SK-N-SH treated with all-trans-retinoic acid at 6 μM for 48 hours (cell line): Measurements from ENCODE around the gene AKAP8.

ENCODE experiments used
- ATAC-seq: fragments of 200-7000 bp; cut with Tn5 transposase; 3 replicates; pipeline ENCODE4 v1.9.1; 2020; ENCODE audit warnings: mild to moderate bottlenecking, moderate library complexity
- ARNTL ChIP-seq: fragments of 450-650 bp; formaldehyde crosslinking; IDR thresholded peaks from 2 replicates; pipeline ENCODE4 v1.5.0; 2020; ENCODE audit warnings: low read depth, mild to moderate bottlenecking, moderate library complexity, borderline replicate concordance
- BACH2 ChIP-seq: fragments of 250-450 bp; sonication (Bioruptor Pico); IDR thresholded peaks from 2 replicates; pipeline ENCODE4 v1.9.0; 2021; ENCODE audit warnings: mild to moderate bottlenecking, borderline replicate concordance
- CREB5 ChIP-seq: fragments of 250-450 bp; sonication (Bioruptor Pico); IDR thresholded peaks from 2 replicates; pipeline ENCODE4 v1.5.1; 2020; ENCODE audit warnings: low read depth, mild to moderate bottlenecking, moderate library complexity
- CSDC2 ChIP-seq: fragments of 250-450 bp; sonication (Bioruptor Pico); IDR thresholded peaks from 2 replicates; pipeline ENCODE4 v1.5.0; 2020; ENCODE audit warnings: mild to moderate bottlenecking, moderate library complexity
- CSRNP3 ChIP-seq: fragments of 250-450 bp; sonication (Bioruptor Pico); IDR thresholded peaks from 2 replicates; pipeline ENCODE4 v1.5.1; 2021; ENCODE audit warnings: mild to moderate bottlenecking, moderate library complexity
- ESRRG ChIP-seq: fragments of 250-450 bp; sonication (Bioruptor Pico); IDR thresholded peaks from 2 replicates; pipeline ENCODE4 v1.6.1; 2021; ENCODE audit warnings: mild to moderate bottlenecking
- GLIS3 ChIP-seq: fragments of 250-450 bp; sonication (Bioruptor Pico); IDR thresholded peaks from 2 replicates; pipeline ENCODE4 v1.5.0; 2020; ENCODE audit warnings: mild to moderate bottlenecking, moderate library complexity
- ISL1 ChIP-seq: fragments of 250-450 bp; sonication (Bioruptor Pico); IDR thresholded peaks from 2 replicates; pipeline ENCODE4 v2.1.2; 2022; ENCODE audit warnings: mild to moderate bottlenecking, moderate library complexity
- OSR1 ChIP-seq: fragments of 250-450 bp; sonication (Bioruptor Pico); IDR thresholded peaks from 2 replicates; pipeline ENCODE4 v1.8.0; 2022; ENCODE audit warnings: moderate library complexity, mild to moderate bottlenecking, inconsistent platforms
- PATZ1 ChIP-seq: fragments of 250-450 bp; sonication (Bioruptor Pico); IDR thresholded peaks from 2 replicates; pipeline ENCODE4 v1.8.0; 2020; ENCODE audit warnings: mild to moderate bottlenecking, moderate library complexity, borderline replicate concordance
- POU6F1 ChIP-seq: fragments of 250-450 bp; sonication (Bioruptor Pico); IDR thresholded peaks from 2 replicates; pipeline ENCODE4 v1.8.0; 2021; ENCODE audit warnings: low read depth, mild to moderate bottlenecking, moderate library complexity, borderline replicate concordance
- PPARA ChIP-seq: fragments of 250-450 bp; sonication (Bioruptor Pico); IDR thresholded peaks from 2 replicates; pipeline ENCODE4 v1.5.0; 2020; ENCODE audit warnings: mild to moderate bottlenecking, borderline replicate concordance
- RARB ChIP-seq: fragments of 250-450 bp; sonication (Bioruptor Pico); IDR thresholded peaks from 2 replicates; pipeline ENCODE4 v1.8.0; 2021; ENCODE audit warnings: mild to moderate bottlenecking, moderate library complexity
- SNAI2 ChIP-seq: fragments of 250-450 bp; sonication (Bioruptor Pico); IDR thresholded peaks from 2 replicates; pipeline ENCODE4 v1.5.0; 2020; ENCODE audit warnings: mild to moderate bottlenecking, moderate library complexity
- TCF4 ChIP-seq: fragments of 250-450 bp; sonication (Bioruptor Pico); IDR thresholded peaks from 2 replicates; pipeline ENCODE4 v1.8.0; 2021; ENCODE audit warnings: mild to moderate bottlenecking, moderate library complexity, borderline replicate concordance
- TOX ChIP-seq: fragments of 250-450 bp; sonication (Bioruptor Pico); IDR thresholded peaks from 2 replicates; pipeline ENCODE4 v1.8.0; 2021; ENCODE audit warnings: mild to moderate bottlenecking, moderate library complexity, borderline replicate concordance
- TSHZ2 ChIP-seq: fragments of 250-450 bp; sonication (Bioruptor Pico); IDR thresholded peaks from 2 replicates; pipeline ENCODE4 v1.5.0; 2020; ENCODE audit warnings: mild to moderate bottlenecking, moderate library complexity
- ZC3H10 ChIP-seq: fragments of 250-450 bp; sonication (Bioruptor Pico); IDR thresholded peaks from 2 replicates; pipeline ENCODE4 v1.5.1; 2021; ENCODE audit warnings: mild to moderate bottlenecking, moderate library complexity
- ZFP3 ChIP-seq: fragments of 250-450 bp; sonication (Bioruptor Pico); IDR thresholded peaks from 2 replicates; pipeline ENCODE4 v1.5.0; 2020; ENCODE audit warnings: mild to moderate bottlenecking, moderate library complexity
- ZFP30 ChIP-seq: fragments of 450-650 bp; formaldehyde crosslinking; IDR thresholded peaks from 2 replicates; pipeline ENCODE4 v1.5.0; 2022; ENCODE audit warnings: mild to moderate bottlenecking, moderate library complexity
- ZNF565 ChIP-seq: fragments of 450-650 bp; formaldehyde crosslinking; conservative IDR thresholded peaks from 2 replicates; pipeline ENCODE4 v1.5.0; 2020; ENCODE audit warnings: low read depth, mild to moderate bottlenecking, moderate library complexity
- ZNF70 ChIP-seq: fragments of 450-650 bp; formaldehyde crosslinking; IDR thresholded peaks from 2 replicates; pipeline ENCODE4 v1.5.0; 2020; ENCODE audit warnings: mild to moderate bottlenecking, moderate library complexity

Gene AKAP8

GRCh38 chr19:15379083-15379998, at the start of gene AKAP8:
Gene AKAP8, minus strand, starts transcription at chr19:15379787. Its CDS starts 56 bp downstream, at chr19:15379731.
- TF ChIP-seq ZC3H10 (CRISPR knock-in tag) (peak; percentile 85), TSHZ2 (CRISPR knock-in tag) (no peak), ARNTL (CRISPR knock-in tag) (no peak), TCF4 (CRISPR knock-in tag) (no peak), ISL1 (CRISPR knock-in tag) (no peak), SNAI2 (CRISPR knock-in tag) (0 out of 2 replicates have a peak, but pooled peaks have one; percentile 24), CSDC2 (no peak), ESRRG (CRISPR knock-in tag) (peak; percentile 85), POU6F1 (CRISPR knock-in tag) (no peak), ZFP3 (CRISPR knock-in tag) (0 out of 2 replicates have a peak, but pooled peaks have one; percentile 13), TOX (no peak), RARB (no peak), CSRNP3 (CRISPR knock-in tag) (peak; percentile 43; the same call in 1 of the 2 replicates), GLIS3 (CRISPR knock-in tag) (peak; percentile 95; the same call in 1 of the 2 replicates), ZFP30 (no peak; the same call in 1 of the 2 replicates), PPARA (CRISPR knock-in tag) (no peak), ZNF70 (CRISPR knock-in tag) (no peak), CREB5 (CRISPR knock-in tag) (no peak), OSR1 (CRISPR knock-in tag) (no peak), PATZ1 (CRISPR knock-in tag) (no peak), BACH2 (CRISPR knock-in tag) (no peak), ZNF565 (CRISPR knock-in tag) (no peak)
- TF ChIP-seq, all 23 proteins: peak for 6
- ATAC-seq: peak; percentile 89

GRCh38 chr19:15427991-15428471, 48.4 kb upstream of the AKAP8 start:
- no peak for ATAC-seq
- TF ChIP-seq OSR1 (CRISPR knock-in tag): no peak
- TF ChIP-seq ZFP30: no peak
- no peak for TF ChIP-seq ZNF70 (CRISPR knock-in tag)
- no peak for TF ChIP-seq RARB
- no peak for TF ChIP-seq PPARA (CRISPR knock-in tag)
- TF ChIP-seq POU6F1 (CRISPR knock-in tag): no peak
- TF ChIP-seq TOX: no peak
- no peak for TF ChIP-seq TCF4 (CRISPR knock-in tag)
- TF ChIP-seq ZC3H10 (CRISPR knock-in tag): no peak
- TF ChIP-seq CREB5 (CRISPR knock-in tag): no peak
- no peak for TF ChIP-seq ZFP3 (CRISPR knock-in tag)
- TF ChIP-seq ZNF565 (CRISPR knock-in tag): no peak
- no peak for TF ChIP-seq BACH2 (CRISPR knock-in tag)
